ENCODE data around the gene NCR2.

Gene NCR2

DNA sequence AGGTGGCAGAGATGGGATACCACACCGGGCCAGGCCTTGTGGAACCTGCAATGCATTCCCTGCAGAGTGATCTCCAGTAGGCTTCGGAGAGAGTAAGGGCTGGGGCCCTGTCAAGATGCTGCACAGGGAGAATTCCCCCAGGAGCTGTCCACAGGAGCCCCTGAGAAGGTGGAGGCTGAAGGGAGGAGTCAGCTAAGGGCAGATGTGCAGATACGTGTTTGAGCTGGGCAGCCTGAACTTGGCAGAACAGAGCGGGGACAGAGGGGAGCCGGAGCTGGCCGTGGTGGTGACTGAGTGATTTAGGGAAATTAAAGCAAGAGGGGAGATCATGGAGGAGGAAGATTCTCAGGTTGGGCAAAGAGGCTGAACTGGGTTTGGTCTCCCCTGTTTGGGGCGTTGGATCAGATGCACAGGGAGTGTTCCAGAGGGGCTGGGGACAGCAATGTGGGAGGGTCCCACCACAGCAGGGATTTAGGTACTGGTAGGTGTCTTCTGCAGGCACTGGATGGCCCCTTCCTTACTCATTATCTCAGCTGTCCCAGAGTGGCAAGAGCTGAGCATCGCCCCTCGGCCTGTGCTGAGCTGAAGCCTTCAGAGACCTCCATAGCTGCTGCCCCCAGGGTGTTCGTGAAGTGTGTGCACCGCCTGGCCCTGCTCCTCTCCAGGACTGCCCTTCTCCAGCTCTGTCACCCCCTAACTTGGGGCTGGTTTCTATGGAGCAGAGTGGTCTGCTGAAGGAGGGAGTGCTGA is 3.8 kb upstream of the NCR2 start:
- no peak for DNase-seq

DNA sequence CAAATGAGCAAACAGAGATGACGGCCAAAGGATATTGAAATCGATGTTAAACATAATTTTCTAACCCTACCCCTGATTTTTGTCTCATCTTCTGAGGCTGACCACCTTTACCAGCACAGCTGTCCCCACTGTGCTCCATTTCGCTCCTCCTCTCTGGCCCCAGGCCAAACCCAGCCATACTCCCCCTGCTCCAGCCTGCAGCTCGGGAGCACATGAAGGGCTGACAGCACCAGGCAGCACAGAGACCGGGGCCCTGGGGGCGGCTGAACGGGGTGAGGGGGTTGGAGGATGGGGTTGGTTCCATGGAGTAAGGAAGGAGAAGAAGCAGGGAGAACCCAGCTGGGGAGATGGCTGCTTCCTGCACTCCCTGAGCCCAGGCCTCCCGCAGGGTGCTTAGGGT is 3.2 kb upstream of the NCR2 start:
- DNase-seq: no peak

DNA sequence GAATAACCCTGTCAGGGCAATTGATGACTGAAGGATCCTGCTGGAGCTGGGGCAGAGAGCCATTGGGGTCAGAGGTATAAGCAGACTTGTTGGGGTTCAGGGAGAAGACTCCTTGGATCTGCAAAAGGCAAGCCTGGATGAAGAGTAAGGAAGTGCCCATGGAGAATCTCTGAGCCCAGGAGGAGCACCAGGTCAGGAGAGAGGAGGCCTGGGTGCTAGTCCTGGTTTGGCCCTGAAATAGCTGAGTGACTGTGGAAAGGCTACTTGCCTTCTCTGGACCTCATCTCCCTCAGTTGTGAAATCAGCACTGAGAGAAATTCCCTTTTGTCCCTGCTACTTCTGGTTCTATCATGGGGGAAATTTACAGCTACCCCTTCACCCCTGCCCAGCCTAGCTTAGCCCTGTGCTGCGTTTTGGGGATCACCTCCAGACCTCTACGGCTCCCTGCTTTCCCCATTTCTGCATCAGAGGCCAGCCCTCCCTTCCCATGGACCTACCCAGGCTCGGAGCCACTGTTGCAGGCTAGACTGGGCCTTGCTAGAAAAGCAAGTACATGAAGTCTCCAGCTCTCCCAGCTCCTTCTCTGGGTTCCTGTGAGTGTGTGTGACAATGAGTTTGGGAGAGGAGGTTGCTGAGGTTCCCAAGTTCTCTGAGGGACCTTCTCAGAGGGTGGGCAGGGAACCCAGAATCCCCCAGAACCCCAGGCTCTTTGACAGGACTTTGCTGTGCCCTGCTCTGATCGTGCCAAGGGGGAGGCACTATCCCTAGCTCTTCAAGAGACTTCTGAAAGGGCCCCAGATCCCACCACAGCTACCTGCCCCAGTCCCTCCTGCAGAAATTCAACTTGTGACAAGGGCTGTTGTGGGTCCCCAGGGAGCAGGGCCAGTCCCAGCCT is 2.3 kb upstream of the NCR2 start:
- DNase-seq: no peak

DNA sequence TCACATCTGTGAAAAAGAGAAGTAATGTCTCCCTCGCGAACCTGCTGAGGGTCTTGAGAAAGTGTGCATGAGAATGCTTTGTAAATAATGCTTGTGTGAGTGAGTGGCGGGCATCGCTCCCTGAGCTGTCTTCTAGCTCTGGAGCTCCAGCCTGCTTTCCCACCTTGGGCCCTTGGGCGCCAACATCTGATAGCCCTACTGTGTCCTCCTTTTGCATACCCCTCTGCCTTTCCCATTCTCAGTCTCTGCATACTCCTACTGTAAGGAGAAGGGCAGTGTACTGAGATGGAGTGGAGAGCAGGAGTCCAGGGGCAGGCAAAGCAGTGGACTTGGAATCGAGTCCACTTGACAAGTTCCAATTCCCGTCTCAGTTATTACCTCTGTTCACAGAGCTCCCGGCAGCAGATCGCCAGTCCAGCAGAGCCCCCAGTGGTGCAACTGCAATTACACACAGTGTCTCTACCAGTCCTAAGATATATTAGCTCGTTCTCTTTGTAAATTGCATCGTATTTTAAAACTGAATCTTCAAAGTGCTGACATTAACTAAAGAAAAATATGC is 847 bp upstream of the NCR2 start:
- no peak for DNase-seq

DNA sequence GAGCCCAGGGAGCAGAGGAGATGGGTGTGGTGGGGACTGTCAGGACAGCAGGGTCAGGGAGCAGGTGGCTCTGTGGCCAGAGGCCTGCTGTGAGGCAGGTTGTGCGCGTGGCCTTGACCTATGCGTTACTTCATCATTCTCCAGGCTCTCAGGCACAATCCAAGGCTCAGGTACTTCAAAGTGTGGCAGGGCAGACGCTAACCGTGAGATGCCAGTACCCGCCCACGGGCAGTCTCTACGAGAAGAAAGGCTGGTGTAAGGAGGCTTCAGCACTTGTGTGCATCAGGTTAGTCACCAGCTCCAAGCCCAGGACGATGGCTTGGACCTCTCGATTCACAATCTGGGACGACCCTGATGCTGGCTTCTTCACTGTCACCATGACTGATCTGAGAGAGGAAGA is 535 bp downstream of the NCR2 start:
- no peak for DNase-seq

DNA sequence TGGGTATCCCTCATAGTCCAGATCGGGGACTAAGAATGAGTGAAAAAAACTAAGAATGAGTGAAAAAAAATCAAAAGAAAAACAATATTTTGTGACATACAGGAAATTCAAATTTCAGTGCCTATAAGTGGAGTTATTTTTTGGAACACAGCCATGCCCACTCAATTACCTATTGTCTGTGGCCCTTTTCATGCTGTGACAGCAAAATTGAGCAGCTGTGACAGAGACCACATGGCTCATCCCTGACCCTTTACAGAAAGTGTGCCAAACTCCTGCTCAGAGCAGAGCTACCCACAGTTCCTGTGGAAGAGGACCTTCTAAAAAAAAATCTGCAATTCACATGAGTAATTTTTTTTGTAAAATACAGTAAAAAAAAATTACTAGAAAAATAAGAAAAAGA is 1.4 kb downstream of the NCR2 start:
- no peak for DNase-seq

DNA sequence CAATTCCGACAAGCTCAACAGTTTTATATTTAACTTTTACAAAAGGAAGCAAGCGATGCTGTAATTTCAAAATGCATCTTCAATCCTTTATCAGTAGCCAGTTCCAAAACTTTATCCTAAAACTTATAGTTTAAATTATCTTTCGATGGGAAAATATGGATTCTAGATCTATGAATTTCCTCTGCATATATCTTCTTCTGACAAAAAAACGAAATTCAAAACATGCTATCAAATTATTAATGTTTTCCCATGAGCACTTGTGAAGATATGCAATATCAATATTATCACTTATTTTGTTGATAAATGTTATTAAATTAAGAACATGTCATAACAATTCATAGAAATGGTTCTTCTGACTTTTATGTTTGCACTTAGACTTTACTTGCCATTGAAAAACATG is 2.3 kb downstream of the NCR2 start:
- DNase-seq: no peak

DNA sequence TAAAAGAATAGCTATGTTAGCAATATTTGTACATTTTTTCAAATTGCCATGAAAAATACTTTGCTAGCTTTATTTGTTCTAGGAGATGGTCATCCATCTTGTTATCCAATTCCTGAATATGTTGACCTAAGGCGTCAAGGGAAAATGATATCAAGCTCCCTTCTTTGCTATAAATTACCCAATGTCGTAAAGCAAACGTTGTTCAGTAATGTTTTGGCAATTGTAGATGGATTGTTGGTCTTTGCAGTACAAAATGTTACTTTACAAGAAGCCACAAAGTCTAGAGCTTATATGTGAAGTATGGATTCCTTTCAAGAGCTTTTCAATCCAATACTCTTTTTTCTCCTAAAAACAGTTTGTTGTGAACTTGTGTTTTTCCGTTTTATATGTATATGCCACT is 3.3 kb downstream of the NCR2 start:
- no peak for DNase-seq

DNA sequence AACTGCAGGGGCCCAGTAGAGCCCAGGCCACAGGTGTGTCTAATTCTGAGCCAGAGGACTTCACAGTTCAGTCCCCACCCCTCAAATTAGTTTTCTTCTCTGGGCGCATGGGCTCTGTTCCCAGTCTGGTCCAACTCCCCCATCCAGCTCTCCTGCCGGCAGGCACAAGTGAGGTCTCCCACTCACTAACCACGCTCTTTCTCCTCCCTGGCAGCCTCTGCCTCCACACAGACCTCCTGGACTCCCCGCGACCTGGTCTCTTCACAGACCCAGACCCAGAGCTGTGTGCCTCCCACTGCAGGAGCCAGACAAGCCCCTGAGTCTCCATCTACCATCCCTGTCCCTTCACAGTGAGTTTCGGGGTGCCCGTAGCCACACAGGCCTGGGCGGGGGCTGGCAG is 6.2 kb downstream of the NCR2 start:
- DNase-seq: no peak

DNA sequence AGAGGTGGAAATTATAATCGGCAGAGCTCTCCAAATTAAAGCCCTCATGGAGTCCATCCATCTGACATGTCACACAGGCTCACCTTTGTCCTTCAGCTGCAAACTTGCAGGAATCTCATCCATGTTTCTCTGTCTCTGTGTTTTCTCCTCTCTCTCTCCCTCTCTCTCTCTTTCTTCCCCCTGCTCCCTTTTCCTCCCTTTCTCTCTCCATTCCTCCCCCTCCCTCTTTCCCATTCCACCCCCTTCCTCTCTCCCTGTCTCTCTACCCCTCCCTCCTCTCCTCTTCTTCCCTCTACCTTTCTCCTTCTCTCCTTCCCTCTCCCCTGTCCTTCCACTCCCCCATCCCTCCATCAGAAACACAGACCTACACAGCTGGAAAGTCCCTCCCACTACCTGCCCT is 6.8 kb downstream of the NCR2 start:
- DNase-seq: no peak

DNA sequence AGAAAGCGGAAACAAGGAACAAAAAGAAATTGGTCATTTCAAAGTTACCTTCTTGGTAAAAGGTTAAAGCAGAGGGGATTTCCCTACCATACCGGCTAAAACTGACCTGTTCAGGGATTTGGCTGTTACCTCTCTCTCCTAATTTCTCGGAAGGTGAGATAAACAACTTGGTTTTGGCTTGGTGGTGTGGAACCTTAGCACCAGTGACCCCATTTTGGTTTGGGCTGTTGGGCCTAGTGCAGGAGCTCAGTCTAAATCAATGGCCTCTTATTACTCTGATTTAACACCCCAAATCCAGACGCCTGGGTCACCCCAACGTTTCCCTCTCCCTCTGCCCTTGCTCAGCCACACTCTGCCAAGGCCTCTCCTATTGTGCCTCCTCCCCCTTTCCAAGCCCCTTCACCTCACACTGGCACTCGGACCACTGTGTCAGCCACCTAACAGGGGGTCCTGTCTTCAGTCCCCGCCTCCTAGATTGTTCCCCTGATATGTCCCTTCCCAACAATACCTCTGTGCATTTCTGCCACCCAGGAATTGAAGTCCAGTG is 8.3 kb downstream of the NCR2 start:
- DNase-seq: no peak

DNA sequence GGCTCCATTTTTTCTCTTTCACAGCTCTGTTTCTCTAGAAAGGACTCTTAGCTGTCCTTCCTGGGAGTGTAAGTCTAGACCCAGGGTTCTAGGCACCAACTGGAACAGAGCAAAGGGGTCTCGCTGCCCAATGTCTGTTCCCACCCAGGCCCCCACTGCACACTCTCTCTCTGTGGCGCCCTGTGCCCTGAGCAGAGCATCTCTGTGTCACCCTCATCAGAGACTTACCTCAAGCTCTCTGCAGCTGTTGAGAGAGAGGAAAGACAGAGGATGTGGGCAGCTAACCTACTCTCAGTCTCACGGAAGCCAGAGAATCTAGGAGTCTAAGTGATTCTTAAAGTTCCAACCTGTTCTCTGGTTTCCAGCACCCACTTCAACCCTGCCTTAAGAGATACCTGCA is 9.5 kb downstream of the NCR2 start:
- DNase-seq: peak; percentile 16

DNA sequence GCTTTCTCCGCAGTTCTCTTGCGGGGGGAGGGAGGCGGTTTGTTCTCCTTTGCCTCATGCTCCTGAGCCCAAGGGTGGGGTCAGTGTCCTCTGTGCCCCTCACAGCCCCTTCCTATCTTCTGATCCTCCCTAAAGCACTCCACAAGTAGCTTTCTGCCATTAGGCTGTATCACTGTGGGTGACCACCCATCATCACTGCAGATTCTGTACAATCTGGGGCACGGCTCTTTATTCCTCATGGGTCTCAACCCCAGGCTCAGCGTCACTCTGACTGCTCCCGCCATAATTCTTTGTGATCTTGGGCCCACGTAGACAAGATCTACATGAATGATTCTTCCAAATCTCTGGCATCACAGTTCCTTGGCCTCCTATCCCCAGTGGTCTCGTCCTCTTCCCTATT is 10.5 kb downstream of the NCR2 start:
- DNase-seq: no peak

DNA sequence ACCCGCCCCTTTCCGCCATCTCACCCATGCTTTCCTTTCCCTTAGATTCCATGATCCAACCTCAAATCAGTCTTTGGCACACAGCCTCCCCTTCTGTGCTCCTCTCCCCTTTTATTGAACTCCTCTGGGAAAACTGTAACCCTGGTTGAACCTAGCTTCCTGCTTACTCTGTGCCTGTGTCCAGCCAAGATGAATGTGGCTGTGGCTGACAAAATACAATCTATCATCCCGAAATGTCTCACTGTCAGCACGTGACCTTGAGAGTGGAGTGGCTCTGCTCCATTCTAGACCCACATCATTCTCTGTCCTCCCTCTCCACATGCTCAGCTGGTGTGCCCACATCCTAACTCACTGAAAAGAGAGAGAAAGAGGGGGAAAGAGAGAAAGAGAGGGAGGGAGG is 11.0 kb downstream of the NCR2 start:
- DNase-seq: no peak

DNA sequence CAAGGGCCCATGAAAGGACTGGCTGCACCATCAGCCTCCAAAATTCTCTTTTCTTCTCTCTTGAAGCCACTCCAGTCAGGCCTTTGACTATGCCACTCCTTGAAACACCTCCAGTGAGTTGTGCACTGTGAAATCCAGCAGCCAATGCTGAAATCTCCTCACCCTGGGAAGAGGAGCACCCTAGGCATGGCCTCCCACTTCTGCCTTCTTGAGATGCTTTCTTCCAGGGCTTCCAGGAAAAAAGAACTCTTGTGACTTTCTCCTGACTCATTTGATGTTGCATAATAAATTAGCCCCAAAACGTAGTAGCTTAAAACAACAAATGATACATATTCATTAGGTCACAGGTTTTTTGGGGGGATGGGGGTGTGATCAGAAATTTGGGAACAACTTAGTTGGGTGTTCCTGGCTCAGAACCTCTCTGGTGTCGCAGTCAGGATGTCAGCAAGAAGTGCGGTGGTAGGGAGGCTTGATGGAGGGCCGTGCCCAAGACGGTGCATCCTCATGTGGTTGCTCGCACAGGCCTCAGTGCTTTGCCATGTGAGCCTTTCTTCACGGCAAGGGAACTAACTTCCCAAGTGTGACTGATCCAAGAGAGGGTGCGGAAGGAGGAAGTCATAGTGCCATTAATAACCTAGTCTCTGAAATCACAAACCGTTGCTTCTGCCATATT is 12.1 kb downstream of the NCR2 start:
- DNase-seq: no peak

DNA sequence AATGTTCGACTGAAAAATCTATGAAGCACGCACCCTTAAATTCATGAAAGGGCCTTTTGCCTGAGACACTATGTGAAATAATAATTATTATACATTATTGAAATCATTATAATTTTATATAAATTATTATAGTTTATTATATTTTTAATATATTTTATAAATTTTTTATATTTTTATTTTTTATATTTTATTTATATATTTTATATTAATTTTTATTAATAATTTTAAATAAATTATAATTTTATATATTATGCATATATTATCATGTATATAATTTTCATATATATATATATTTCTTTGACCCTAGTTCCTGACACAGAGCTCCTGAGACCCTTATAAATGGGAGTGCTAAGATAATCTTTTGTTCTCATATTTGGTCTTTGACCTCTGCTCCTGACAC is 13.5 kb downstream of the NCR2 start:
- DNase-seq: no peak

DNA sequence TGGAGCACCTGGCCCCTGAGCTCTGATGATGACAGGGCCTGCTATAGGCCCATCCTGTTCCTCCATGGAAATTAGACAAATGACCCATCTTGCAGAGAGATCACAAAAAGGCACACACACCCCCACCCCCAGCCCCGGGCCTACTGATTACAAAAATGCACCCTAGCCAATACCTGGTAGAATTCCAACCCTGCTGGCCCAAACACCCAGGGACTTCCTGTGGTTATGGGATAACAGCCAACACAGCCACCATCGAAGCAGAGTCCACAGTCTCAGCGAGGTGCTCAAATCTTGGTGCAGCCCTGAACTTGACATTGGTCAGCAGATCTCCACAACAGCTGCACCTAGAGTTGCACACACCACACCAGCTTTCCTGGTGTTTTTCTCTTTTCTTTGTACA is 17.0 kb downstream of the NCR2 start:
- no peak for DNase-seq

DNA sequence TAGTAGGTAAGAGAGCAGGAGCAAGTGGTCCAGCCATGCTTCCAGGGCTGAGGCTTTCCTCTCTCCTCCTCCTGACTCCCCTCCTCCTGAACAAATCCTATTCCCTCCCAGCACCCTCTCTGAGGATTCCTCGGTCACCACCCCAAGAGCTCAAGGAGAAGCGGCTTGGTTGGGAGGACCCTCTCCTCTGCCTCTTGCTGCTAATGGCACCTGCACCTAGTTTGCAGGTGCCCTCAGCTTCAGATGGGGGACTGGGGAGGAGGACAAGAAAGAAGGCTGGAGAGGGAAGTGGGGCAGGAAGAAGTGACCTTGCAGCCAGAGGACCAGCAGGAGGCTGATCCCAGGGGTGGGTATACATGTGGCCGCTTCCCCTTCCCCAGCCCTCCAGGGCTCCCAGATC is 17.5 kb downstream of the NCR2 start:
- no peak for DNase-seq

DNA sequence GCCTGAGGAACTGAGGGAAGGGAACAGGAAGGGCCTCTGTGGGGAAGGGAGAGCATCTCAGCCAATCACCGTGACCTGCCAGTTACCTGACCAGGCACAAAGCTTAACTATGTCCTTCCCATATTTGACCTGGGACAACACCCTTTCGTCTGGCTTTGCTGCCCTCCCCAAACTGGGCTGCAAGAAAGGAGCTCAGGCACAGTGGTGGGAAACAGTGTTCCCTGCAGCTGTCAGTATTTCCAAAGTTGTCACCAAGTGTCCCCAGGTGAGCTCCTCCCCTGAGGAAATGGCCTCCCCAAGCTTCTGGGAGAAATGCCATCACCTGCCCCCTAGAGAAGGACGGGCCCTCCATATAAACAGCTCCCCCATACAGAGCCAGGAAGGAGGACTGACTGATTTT is 17.9 kb downstream of the NCR2 start:
- no peak for DNase-seq

DNA sequence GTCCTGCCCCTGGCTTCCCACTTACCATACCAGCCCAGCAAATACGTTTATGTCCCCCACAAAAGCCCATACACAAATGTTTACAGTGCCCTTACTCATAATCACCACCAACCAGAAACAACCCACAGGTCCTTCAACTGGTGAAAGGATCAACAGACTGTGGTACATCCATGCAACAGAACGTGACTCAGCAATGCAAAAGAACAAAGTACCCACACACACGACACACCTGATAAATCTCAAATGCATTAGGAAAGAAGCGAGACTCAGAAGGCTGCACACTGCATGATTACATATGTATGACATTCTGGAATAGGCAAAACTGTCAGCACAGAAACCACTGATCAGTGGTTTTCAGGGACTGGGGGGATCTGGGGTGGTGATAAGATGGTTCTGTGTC is 20.5 kb downstream of the NCR2 start:
- DNase-seq: no peak

DNA sequence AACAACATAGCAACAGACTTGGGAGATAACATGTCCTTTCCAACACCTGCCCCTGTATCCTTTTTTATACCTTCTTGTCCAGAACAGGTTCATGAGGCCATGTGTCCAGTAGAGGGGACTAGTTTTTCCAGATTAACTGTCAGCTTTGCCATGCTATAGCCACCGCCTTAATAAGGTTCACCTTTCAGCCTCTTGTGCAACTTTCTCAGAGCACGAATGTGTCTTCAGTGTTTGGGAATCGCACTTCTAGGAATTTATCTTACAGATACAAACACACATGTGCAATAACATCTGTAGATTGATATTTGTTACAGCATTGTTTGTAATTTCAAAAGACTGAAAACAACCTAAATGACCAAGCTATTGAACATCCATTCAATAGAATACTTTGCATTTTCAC is 21.4 kb downstream of the NCR2 start:
- no peak for DNase-seq

DNA sequence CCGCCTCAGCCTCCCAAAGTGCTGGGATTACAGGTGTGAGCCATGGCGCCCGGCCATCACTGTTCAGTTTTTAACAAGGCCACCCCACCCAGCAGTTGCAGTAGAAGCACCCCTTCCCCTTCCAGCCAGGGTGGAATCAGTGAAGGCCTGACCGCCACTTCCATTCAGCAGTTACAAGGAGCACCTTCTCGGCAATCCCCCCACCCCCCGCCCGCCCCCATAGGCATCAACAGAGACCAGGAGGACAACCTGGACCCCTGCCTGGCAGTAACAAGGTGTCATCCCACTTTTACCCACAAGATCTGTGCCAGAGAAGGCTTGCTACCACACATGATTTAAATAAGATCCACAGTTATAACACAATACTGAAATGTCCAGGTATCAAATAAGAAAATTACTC is 23.1 kb downstream of the NCR2 start:
- DNase-seq: no peak

DNA sequence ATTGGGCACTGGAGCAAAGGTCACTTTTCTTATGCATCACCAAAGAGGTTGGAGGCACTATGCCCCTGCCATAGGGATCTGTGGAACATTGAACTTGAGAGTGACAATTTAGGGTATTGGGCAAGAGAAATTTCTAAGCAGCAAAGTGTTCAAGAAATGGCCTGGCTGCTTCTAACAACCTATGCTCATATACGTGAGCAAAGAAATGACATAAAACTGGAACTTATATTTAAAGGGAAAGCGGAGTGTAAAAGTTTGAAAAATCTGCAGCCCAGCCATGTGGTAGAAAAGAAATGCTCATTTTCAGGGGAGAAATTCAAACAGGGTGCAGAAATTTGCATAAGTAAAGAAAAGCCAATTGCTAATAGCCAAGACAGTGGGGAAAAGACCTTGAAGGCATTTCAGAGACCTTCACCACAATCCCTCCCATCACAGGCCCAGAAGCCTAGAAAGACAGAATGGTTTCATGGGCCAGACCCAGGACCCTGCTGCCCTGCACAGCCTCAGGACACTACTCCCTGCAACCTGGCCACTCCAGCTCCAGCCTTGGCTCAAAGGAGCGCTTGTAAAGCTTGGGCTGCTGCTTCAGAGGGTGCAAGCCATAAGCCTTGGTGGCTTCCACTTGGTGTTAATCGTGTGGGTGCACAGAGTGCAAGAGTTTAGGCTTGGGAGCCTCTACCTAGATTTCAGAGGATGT is 24.4 kb downstream of the NCR2 start:
- no peak for DNase-seq

All from CD4-positive, alpha-beta T cell treated with Interferon gamma for 1 hour (primary cell).